ENCODE data around the gene YARS1. TPM values are rescaled to one million over a fixed set of nuclear protein-coding genes. Genes with fewer than 3 reads are reported as not detected.
"Not testable (repeated sequence)": the region's sequence is repeated elsewhere in the genome, so short reads cannot be mapped to it uniquely, and the experiment has no call there.

The YARS1 gene
- total RNA-seq, 1 donor from 2014 or later = 28.5 TPM

- DNase-seq (ENCODE audit: low spot score) = peak; percentile 40
Measured at GRCh38 chr1:32817815-32818786, 943 bp upstream of the YARS1 start.

- DNase-seq (ENCODE audit: low spot score) = no peak
Measured at GRCh38 chr1:32816676-32817158, 441 bp downstream of the YARS1 start.

GRCh38 chr1:32813941-32814739 lies 3.0 kb downstream of the YARS1 start:
- no peak for DNase-seq (ENCODE audit: low spot score)

GRCh38 chr1:32811917-32812316 lies 5.2 kb downstream of the YARS1 start:
- DNase-seq (ENCODE audit: low spot score) = no peak

- DNase-seq (ENCODE audit: low spot score) = no peak
Measured at GRCh38 chr1:32811265-32811664, 5.9 kb downstream of the YARS1 start.

GRCh38 chr1:32810358-32810757 lies 6.8 kb downstream of the YARS1 start:
- DNase-seq (ENCODE audit: low spot score) = no peak

GRCh38 chr1:32808580-32808979 lies 8.6 kb downstream of the YARS1 start:
- no peak for DNase-seq (ENCODE audit: low spot score)

- DNase-seq (ENCODE audit: low spot score) = no peak
Measured at GRCh38 chr1:32806910-32807523, 10.1 kb downstream of the YARS1 start.

- DNase-seq (ENCODE audit: low spot score) = no peak
Measured at GRCh38 chr1:32806290-32806689, 10.9 kb downstream of the YARS1 start.

- DNase-seq (ENCODE audit: low spot score) = not testable (repeated sequence)
Measured at GRCh38 chr1:32804460-32804859, 12.7 kb downstream of the YARS1 start.

- DNase-seq (ENCODE audit: low spot score) = no peak
Measured at GRCh38 chr1:32801096-32801715, 16.0 kb downstream of the YARS1 start.

- no peak for DNase-seq (ENCODE audit: low spot score)
Measured at GRCh38 chr1:32798679-32799416, 18.3 kb downstream of the YARS1 start.

- no peak for DNase-seq (ENCODE audit: low spot score)
Measured at GRCh38 chr1:32798191-32798590, 19.0 kb downstream of the YARS1 start.

GRCh38 chr1:32797456-32797855 lies 19.7 kb downstream of the YARS1 start:
- no peak for DNase-seq (ENCODE audit: low spot score)

GRCh38 chr1:32795763-32796162 lies 21.4 kb downstream of the YARS1 start:
- not testable (repeated sequence) for DNase-seq (ENCODE audit: low spot score)

GRCh38 chr1:32791881-32792280 lies 25.3 kb downstream of the YARS1 start:
- no peak for DNase-seq (ENCODE audit: low spot score)

GRCh38 chr1:32789356-32789755 lies 27.8 kb downstream of the YARS1 start:
- DNase-seq (ENCODE audit: low spot score) = not testable (repeated sequence)

- DNase-seq (ENCODE audit: low spot score) = no peak
Measured at GRCh38 chr1:32786856-32787255, 30.3 kb downstream of the YARS1 start.

- DNase-seq (ENCODE audit: low spot score) = no peak
Measured at GRCh38 chr1:32784817-32785216, 32.3 kb downstream of the YARS1 start.

GRCh38 chr1:32783851-32784250 lies 33.3 kb downstream of the YARS1 start:
- DNase-seq (ENCODE audit: low spot score) = no peak

- DNase-seq (ENCODE audit: low spot score) = no peak
Measured at GRCh38 chr1:32782086-32782485, 35.1 kb downstream of the YARS1 start.
